ENCODE data around the gene MAD2L1BP.
"Not testable (repeated sequence)": the region's sequence is repeated elsewhere in the genome, so short reads cannot be mapped to it uniquely, and the experiment has no call there.

The MAD2L1BP gene

DNA sequence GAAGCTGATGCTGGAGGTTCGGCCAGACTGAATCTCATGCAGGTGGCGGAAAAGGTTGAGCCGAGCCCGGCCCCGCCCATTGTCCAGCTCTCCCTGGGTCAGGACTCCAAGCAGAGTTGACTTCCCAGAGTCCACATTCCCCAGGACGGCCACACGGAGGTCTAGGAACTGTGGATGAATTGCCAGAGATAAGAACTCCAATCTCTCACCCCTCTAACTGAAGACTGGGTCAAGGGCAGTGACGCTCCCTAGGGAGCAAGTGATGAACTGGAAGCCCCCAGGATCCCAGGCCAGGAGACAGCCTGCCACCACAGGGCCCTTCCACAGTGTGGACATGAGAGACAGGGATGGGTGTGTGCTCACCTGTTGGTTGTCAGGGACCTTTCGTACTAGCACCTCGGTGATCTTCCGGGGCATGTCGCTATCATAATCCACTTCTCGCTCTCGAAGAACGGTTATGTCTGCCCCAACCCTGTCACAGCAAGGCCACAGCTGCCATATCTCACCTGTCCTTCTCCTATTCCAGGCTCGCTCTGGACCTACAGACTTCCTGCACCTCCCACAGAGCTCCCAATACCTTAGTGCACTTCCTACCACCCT lies 10.1 kb upstream of the MAD2L1BP start:
- TF ChIP-seq CTCF (IDR thresholded peaks at IDR 0.05; ENCODE audit: low read depth, low read length, missing control alignments) = no peak
- no peak overlapping the region for H3K4me3 ChIP-seq (replicated peaks; ENCODE audit: low read depth, low read length)
- no peak for DNase-seq (ENCODE audit: extremely low read depth, low read depth)

GRCh38 chr6:43627008-43627825 lies 8.4 kb upstream of the MAD2L1BP start:
- peak overlapping the region; percentile 87 for H3K4me3 ChIP-seq (replicated peaks; ENCODE audit: low read depth, low read length)
- TF ChIP-seq CTCF (IDR thresholded peaks at IDR 0.05; ENCODE audit: low read depth, low read length, missing control alignments) = no peak
- DNase-seq (ENCODE audit: extremely low read depth, low read depth) = peak; percentile 66

DNA sequence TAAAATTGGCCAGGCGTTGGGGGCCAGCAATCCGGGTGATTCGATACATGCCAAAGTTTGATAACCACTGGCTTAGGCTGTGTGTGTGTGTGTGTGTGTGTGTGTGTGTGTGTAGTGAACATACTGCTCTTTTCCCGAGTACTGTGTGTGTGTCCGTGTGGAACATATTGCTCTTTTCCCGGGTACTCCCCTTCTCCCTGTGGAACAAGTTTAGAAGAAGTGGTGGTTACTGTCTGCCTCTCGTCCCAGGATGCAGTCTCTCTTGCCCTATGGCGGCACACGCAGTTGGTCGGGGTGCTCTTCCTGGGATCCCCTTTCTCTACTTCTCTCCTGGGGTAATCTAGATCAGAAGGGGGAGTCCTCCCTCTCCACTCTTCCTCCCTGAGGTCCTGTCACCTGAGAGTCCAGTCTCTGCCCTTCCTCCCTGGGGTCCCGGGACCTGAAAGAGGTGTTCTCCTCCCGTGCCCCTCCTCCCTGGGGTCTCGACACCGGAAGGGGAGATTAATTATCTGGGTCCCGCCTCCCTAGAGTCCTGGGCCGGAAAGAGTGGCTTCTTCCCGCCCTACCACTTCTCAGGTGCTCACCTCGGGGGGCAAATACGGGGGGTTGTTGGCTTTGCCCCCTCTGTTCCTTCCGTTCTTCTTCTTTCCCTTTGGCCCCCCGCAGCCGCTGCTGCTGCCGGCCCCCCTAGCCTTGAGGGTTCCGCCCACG lies 7.1 kb upstream of the MAD2L1BP start:
- DNase-seq (ENCODE audit: extremely low read depth, low read depth) = no peak
- peak overlapping the region; percentile 87 for H3K4me3 ChIP-seq (replicated peaks; ENCODE audit: low read depth, low read length)
- TF ChIP-seq CTCF (IDR thresholded peaks at IDR 0.05; ENCODE audit: low read depth, low read length, missing control alignments) = no peak

DNA sequence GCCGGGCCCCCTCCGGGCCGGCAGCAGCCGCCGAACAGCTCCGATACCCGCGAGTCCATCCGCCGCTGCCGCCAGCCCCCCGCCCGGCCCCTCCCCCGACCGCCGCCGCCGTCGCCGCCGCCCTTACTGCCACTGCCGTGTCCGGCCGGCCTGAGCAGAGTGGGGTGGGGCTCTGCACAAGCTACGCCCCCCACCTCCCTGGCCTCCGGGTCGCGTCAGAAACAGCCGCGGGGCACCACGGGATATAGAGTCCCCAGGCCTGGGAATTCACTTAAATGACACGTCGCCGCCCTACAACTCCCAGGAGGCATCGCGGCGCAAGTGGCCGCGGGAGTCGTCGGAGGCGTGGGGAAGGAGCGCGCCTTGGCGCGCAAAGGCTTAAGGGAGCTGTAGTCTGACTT lies 6.5 kb upstream of the MAD2L1BP start, which contains the start of gene GTPBP2:
GTPBP2 (minus strand) TSS at position 161 of the 401 bp plus-strand sequence; CDS start at position 59, 102 bp downstream.
- TF ChIP-seq CTCF (IDR thresholded peaks at IDR 0.05; ENCODE audit: low read depth, low read length, missing control alignments) = no peak
- DNase-seq (ENCODE audit: extremely low read depth, low read depth) = peak; percentile 90
- peak within 1 kb of the TSS; percentile 87 for H3K4me3 ChIP-seq (replicated peaks; ENCODE audit: low read depth, low read length)

DNA sequence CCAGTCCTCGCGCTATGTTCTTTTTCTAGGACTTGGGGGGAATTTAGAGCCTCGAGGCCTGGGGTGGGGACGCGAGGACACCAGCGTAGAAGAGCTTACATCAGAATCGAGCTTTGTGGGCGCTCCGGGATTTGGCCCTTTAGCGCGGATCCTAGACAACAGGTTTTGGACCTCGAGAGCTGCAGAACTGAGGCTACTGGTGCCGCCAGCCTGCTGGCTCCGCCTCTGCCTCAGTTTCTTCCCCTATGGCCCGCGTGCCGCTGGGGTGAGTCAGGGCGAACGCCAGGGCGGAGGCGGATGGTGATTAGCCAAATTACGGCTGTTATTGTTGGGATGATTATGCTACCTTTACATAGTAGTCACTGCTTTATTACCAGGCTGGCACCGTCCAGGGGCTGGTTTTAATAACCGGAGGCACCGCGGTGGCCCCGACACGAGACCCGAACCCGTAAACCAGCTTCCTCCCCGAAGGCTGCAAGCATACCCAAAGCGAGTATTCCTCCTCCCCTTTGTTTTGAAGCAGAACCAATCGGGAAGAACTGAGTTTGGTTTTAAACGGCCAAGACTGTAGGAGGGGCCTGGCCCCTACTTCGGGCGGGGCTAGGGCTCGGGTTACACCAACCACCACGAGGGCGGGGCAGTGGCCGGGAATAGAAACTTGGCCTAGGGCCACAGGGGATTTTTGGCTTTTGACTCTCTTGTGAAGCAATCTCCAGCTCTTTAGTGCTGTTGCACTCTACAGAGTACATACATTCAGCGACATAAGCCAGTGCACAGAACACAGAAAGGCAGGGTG lies 5.9 kb upstream of the MAD2L1BP start:
- TF ChIP-seq CTCF (IDR thresholded peaks at IDR 0.05; ENCODE audit: low read depth, low read length, missing control alignments) = no peak
- H3K4me3 ChIP-seq (replicated peaks; ENCODE audit: low read depth, low read length) = peak overlapping the region; percentile 87
- DNase-seq (ENCODE audit: extremely low read depth, low read depth) = peak; percentile 95

DNA sequence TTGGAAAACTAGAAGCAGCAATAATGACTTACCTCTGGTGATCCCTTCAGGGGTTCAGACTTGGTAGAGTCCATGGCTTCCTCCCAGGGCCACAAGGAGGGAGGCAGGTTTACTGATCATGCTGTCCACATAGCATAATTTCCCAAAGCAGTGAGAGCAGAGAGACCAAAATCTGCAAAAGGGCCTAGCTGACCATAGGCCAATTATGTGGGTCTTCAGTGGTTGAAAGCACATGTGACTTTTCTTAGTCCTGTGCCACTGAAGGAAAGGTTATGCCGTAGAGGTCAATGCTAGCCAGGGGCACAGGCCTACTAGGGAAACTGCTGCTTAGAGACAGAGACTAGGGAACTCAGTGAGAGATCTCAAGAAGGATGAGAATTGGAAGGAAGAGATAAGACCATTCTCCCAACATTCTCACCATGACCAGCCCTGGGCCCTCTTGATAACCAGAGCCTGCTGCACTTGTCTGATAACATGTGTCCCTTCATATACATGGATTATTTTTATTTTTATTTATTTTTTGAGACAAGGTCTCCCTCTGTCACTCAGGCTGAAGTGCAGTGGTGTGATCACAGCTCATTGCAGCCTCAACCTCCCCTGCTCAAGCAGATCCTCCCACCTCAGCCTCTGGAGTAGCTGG lies 4.5 kb upstream of the MAD2L1BP start:
- no peak for DNase-seq (ENCODE audit: extremely low read depth, low read depth)
- no peak for TF ChIP-seq CTCF (IDR thresholded peaks at IDR 0.05; ENCODE audit: low read depth, low read length, missing control alignments)
- no peak overlapping the region for H3K4me3 ChIP-seq (replicated peaks; ENCODE audit: low read depth, low read length)

- not testable (repeated sequence) for H3K4me3 ChIP-seq (replicated peaks; ENCODE audit: low read depth, low read length); DNase-seq (ENCODE audit: extremely low read depth, low read depth)
These were observed 2.6 kb upstream of the MAD2L1BP start for GRCh38 chr6:43633002-43633401.
